Common myeloid progenitor, CD34-positive (primary cell): Measurements from ENCODE around the gene LARP1B.

Experiments
- CTCF ChIA-PET: fragments of 350-600 bp; sonication (Branson Sonifier 250); formaldehyde crosslinking; loops from one replicate; lab custom pipeline; 2021; ENCODE audit warnings: antibody characterized with exemption; lab: Charles Lee
- POLR2A ChIA-PET: fragments of 350-600 bp; sonication (Branson Sonifier 250); formaldehyde crosslinking; loops from one replicate; lab custom pipeline; 2021; ENCODE audit warnings: antibody characterized with exemption; lab: Charles Lee
- DNase-seq, 3 donors: peaks; one replicate each; pipeline versions ENCODE4 v3.0.0 to v3.0.0-alpha.2; 2013
- H3K27ac ChIP-seq, 2 experiments: 1 replicate in 1 of 2; 2 replicates in 1 of 2; pipeline ENCODE4 v1.7.0; 2013; ENCODE audit warnings: inconsistent platforms in 2 of 2, low read length in 2 of 2, mild to moderate bottlenecking in 2 of 2, low read depth in 1 of 2, moderate library complexity in 1 of 2; ENCODE audit not compliant: severe bottlenecking in 2 of 2, insufficient read depth in 1 of 2, poor library complexity in 1 of 2
- H3K27me3 ChIP-seq, 5 experiments: replicated peaks in 2 of 5; 1 replicate in 3 of 5; 2 replicates in 2 of 5; pipeline versions ENCODE4 v1.6.1 to v1.7.0; 2013; ENCODE audit warnings: low read length in 4 of 5, mild to moderate bottlenecking in 2 of 5, moderate library complexity in 2 of 5, inconsistent platforms in 1 of 5; ENCODE audit not compliant: insufficient read depth in 5 of 5, control insufficient read depth in 4 of 5
- H3K36me3 ChIP-seq, 4 experiments: 1 replicate in 2 of 4; 2 replicates in 2 of 4; pipeline versions ENCODE4 v1.6.1 to v1.7.0; 2013; ENCODE audit warnings: low read length in 3 of 4, control low read depth in 1 of 4, mild to moderate bottlenecking in 1 of 4; ENCODE audit not compliant: control insufficient read depth in 4 of 4, insufficient read depth in 4 of 4
- H3K4me1 ChIP-seq, 4 experiments: 1 replicate in 3 of 4; 2 replicates in 1 of 4; pipeline versions ENCODE4 v1.6.1 to v1.7.1; 2013; ENCODE audit warnings: low read length in 3 of 4, mild to moderate bottlenecking in 3 of 4, control low read depth in 1 of 4, inconsistent platforms in 1 of 4, moderate library complexity in 1 of 4; ENCODE audit not compliant: control insufficient read depth in 4 of 4, insufficient read depth in 4 of 4; ENCODE audit errors: control extremely low read depth in 1 of 4
- H3K4me3 ChIP-seq, 7 experiments: 1 replicate in 4 of 7; 2 replicates in 3 of 7; pipeline versions ENCODE4 v1.5.1 to v1.7.0; 2013; ENCODE audit warnings: mild to moderate bottlenecking in 7 of 7, low read length in 6 of 7, moderate library complexity in 6 of 7, inconsistent platforms in 2 of 7, low read depth in 2 of 7, control low read depth in 1 of 7; ENCODE audit not compliant: insufficient read depth in 4 of 7, control insufficient read depth in 1 of 7; ENCODE audit errors: extremely low read depth in 1 of 7
- H3K9me3 ChIP-seq, 5 experiments: 1 replicate in 4 of 5; 2 replicates in 1 of 5; pipeline versions ENCODE4 v1.6.1 to v1.7.1; 2013; ENCODE audit warnings: low read length in 4 of 5, mild to moderate bottlenecking in 2 of 5, inconsistent platforms in 1 of 5, low read depth in 1 of 5, moderate library complexity in 1 of 5; ENCODE audit not compliant: control insufficient read depth in 4 of 5, insufficient read depth in 2 of 5; ENCODE audit errors: control extremely low read depth in 1 of 5
- WGBS: methylation state at CpG from one replicate; pipeline ENCODE4 v1.1.5; 2013; ENCODE audit not compliant: insufficient coverage; 5-methylcytosine and 5-hydroxymethylcytosine counted together

Gene LARP1B

DNA sequence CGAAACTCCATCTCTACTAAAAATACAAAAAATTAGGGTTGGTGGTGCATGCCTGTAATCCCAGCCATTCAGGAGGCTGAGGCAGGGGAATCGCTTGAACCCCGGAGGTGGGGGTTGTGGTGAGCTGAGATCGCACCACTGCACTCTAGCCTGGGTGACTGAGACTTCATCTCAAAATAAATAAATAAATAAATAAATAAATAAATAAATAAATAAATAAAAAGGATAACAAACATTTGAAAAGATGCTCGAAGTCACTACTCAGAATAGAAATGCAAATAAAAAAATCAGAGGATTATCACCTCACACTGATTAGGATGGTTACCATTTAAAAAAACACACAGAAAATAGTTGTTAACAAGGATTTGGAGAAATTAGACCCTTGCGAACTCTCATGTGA, 73.8 kb downstream of the LARP1B start:
- H3K36me3 ChIP-seq = peaks cover 0 to 4% (median 2%) of the 10 kb centered on the region in 4 experiments
- no peak overlapping the region for H3K27ac ChIP-seq
- H3K27me3 ChIP-seq = no peaks in the 10 kb centered on the region
- no peak for DNase-seq
- no peak overlapping the region for H3K4me3 ChIP-seq
- no peaks in the 10 kb centered on the region for H3K4me1 ChIP-seq
- CTCF ChIA-PET = no interaction called here
- POLR2A ChIA-PET = interaction anchor here (0.6 kb wide), 1 partner anchor 17 kb away, joined by 3 read pairs; no protein-coding TSS in a partner anchor
- H3K9me3 ChIP-seq = peaks cover 0 to 12% (median 0%) of the 10 kb centered on the region in 5 experiments
- 100% methylated on average over 1 of the region's 6 CpGs for WGBS

DNA sequence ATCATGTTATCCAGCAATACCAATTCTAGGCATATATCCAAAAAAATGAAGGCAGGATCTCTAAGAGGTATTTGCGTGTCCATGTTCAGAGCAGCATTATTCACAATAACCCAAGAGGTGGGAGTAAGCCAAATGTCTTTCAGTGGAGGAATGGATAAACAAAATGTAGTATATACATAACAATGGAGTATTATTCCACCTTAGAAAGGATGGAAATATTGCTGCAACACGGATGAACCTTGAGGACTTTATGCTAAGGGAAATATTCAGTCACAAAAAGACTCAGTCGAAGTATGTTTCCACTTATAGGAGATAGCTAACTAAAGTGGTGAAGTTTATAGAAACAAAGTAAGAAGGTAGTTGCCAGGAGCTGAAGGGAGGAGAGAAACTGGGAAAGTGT, 74.3 kb downstream of the LARP1B start:
- no peaks in the 10 kb centered on the region for H3K27me3 ChIP-seq
- H3K36me3 ChIP-seq = peaks cover 0 to 4% (median 2%) of the 10 kb centered on the region in 4 experiments
- ChIA-PET CTCF (no interaction called here), POLR2A (interaction anchor here (0.6 kb wide), 1 partner anchor 16 kb away, joined by 3 read pairs; no protein-coding TSS in a partner anchor)
- no peak overlapping the region for H3K27ac ChIP-seq
- DNase-seq = no peak
- whole genome bisulfite sequencing = 90% methylated on average over 2 of the region's 3 CpGs
- peaks cover 0 to 11% (median 0%) of the 10 kb centered on the region in 5 experiments for H3K9me3 ChIP-seq
- no peaks in the 10 kb centered on the region for H3K4me1 ChIP-seq
- H3K4me3 ChIP-seq = no peak overlapping the region

DNA sequence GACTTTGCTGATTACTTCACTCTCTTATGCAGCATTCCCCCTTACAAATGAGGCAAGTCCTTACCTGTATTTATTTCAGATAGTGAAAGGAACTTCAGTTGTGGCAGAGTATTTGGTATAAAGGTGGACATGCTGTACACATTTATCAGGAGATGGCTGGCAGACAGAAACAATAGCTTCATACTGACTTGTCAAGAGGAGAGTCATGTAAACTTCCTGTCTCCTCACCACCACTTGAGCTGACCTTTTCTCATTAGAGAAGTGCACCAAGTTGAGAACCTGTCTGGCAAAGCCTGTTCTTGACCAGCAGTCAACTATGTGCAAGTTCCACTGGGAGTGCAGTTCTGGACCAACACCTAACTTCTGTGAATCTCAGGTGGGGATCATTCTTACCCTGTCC, 80.8 kb downstream of the LARP1B start:
- ChIA-PET POLR2A (no interaction called here), CTCF (interaction anchor here (1.1 kb wide), 1 partner anchor 12 kb away, joined by 3 read pairs; no protein-coding TSS in a partner anchor)
- Histone ChIP-seq H3K27me3 (no peaks in the 10 kb centered on the region), H3K4me1 (no peaks in the 10 kb centered on the region), H3K9me3 (peaks cover 0 to 14% (median 6%) of the 10 kb centered on the region in 5 experiments), H3K27ac (no peak overlapping the region), H3K36me3 (peaks cover 0 to 18% (median 9%) of the 10 kb centered on the region in 4 experiments), H3K4me3 (no peak overlapping the region)
- no peak for DNase-seq

DNA sequence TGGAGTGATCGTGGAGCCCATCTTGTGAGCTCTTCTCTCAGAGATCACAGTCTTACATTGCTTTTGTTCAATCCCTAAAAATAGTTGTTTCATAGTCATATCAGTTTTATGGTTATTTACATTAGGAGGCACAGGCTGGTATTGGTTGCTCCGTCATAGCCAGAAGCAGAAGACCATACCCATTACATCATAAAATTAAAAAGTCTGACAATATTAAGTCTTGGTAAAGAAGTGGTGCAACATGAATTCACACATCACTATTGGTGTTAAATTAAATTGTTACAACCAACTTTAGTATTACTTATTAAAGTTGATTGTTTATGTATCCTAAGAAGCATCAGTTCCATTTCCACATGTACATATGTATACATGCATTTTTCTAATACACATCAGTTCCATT, 84.6 kb downstream of the LARP1B start:
- ChIA-PET POLR2A (no interaction called here), CTCF (no interaction called here)
- no peak for DNase-seq
- Histone ChIP-seq H3K9me3 (peaks cover 0 to 14% (median 6%) of the 10 kb centered on the region in 5 experiments), H3K27me3 (no peaks in the 10 kb centered on the region), H3K36me3 (peaks cover 0 to 18% (median 9%) of the 10 kb centered on the region in 4 experiments), H3K4me3 (no peak overlapping the region), H3K4me1 (no peaks in the 10 kb centered on the region), H3K27ac (no peak overlapping the region)
- no CpG with 5 or more reads among the region's 2 CpGs for WGBS

DNA sequence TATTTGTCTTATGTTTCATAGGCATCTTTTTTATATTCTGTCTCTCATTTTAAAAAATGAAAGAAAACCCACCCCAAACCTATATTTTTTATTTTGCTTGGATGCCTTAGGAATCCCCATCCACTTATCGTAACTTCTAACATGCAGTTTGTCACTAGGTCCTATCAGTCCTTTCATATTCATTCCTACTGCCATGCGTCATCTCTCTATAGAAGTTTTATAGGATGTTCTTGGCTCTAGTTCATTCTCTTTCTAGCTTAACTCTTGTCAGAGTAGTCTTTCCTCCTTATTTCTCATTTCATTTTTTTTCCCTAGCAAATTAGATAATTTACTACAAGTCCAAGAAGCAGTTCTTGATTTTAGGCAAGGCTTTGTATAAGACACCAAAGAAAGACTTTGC, 92.7 kb downstream of the LARP1B start:
- Histone ChIP-seq H3K27me3 (no peaks in the 10 kb centered on the region), H3K36me3 (peaks cover 0 to 12% (median 5%) of the 10 kb centered on the region in 4 experiments), H3K27ac (no peak overlapping the region), H3K4me3 (no peak overlapping the region), H3K9me3 (peaks cover 0 to 16% (median 3%) of the 10 kb centered on the region in 5 experiments), H3K4me1 (peaks cover 0 to 3% (median 0%) of the 10 kb centered on the region in 4 experiments)
- POLR2A ChIA-PET = no interaction called here
- CTCF ChIA-PET = no interaction called here
- 100% methylated on average over 1 of the region's 2 CpGs for WGBS
- DNase-seq = no peak

DNA sequence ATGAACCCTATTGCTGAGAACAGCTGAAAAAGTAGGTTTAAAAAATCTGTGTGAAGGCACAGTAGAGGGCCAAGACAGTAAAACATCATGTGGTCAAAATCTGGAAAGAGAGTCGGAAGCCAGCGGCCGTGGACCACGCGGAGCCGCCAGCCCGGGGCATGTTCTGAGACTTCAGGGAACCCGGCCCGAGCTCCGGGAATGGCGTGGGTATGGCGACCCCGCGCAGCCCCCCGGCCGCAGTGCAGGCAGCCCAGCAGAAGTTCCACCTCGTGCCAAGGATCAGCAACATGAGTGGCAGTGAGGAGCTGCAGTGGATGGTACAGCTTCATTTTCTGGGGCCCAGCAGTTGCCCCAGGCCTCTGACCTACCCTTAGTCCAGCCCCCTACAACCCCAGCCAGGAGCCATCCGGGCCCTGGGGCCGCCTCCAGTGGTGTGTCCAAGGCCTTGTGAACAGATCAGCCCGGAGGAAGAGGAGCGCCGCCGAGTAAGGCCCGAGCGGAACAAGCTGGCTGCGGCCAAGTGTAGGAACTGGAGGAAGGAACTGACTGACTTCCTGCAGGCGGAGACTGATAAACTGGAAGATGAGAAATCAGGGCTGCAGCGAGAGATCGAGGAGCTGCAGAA, 94.2 kb downstream of the LARP1B start:
- WGBS = 97% methylated on average over 26 of the region's 29 CpGs
- ChIA-PET POLR2A (no interaction called here), CTCF (no interaction called here)

DNA sequence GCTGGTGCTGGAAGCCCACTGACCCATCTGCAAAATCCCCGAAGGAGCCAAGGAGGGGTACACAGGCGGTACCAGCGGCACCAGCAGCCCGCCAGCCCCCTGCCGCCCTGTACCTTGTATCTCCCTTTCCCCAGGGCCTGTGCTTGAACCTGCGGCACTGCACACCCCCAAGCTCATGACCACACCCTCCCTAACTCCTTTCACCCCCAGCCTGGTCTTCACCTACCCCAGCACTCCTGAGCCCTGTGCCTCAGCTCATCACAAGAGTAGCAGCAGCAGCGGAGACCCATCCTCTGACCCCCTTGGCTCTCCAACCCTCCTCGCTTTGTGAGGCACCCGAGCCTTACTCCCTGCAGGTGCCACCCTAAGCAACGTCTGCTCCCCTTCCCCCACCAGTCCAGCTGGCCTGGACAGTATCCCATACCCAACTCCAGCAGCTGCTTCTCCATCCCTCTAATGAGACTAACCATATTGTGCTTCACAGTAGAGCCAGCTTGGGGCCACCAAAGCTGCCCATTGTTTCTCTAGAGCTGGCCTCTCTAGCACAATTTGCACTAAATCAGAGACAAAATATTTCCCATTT, 94.9 kb downstream of the LARP1B start:
- H3K9me3 ChIP-seq = peaks cover 0 to 16% (median 3%) of the 10 kb centered on the region in 5 experiments
- H3K4me1 ChIP-seq = peaks cover 0 to 3% (median 0%) of the 10 kb centered on the region in 4 experiments
- no peak overlapping the region for H3K27ac ChIP-seq
- H3K4me3 ChIP-seq = no peak overlapping the region
- peaks cover 0 to 12% (median 5%) of the 10 kb centered on the region in 4 experiments for H3K36me3 ChIP-seq
- ChIA-PET POLR2A (no interaction called here), CTCF (interaction anchor here (0.7 kb wide), 1 partner anchor 19 kb away, joined by 3 read pairs; no protein-coding TSS in a partner anchor)
- WGBS = 100% methylated on average over 9 of the region's 10 CpGs
- no peaks in the 10 kb centered on the region for H3K27me3 ChIP-seq
- DNase-seq = no peak

More for the DNA sequence above, 94.2 kb downstream of the LARP1B start:
- peaks cover 0 to 12% (median 5%) of the 10 kb centered on the region in 4 experiments for H3K36me3 ChIP-seq
- H3K27ac ChIP-seq = no peak overlapping the region
- H3K4me3 ChIP-seq = no peak overlapping the region
- no peak for DNase-seq
- H3K27me3 ChIP-seq = no peaks in the 10 kb centered on the region
- peaks cover 0 to 3% (median 0%) of the 10 kb centered on the region in 4 experiments for H3K4me1 ChIP-seq
- H3K9me3 ChIP-seq = peaks cover 0 to 16% (median 3%) of the 10 kb centered on the region in 5 experiments
